ENCODE results near the gene CD1E.

- no peak for TF ChIP-seq CTCF (IDR thresholded peaks at IDR 0.05; ENCODE audit: low read length)
- no peak for TF ChIP-seq EZH2 (optimal IDR thresholded peaks at IDR 0.05; ENCODE audit: low read depth, low read length)
Measured at GRCh38 chr1:158396646-158397045, 43.0 kb downstream of the CD1E start.

Measured in MM.1S (cell line).